Measurements from ENCODE around the gene ERBB4. TPM values are rescaled to one million over a fixed set of nuclear protein-coding genes. Genes with fewer than 3 reads are reported as not detected.

The ERBB4 gene
- polyA plus RNA-seq, 1 of the 3 experiments (the other 2 are of a cell fraction) = 0.05 TPM

GRCh38 chr2:211434773-211435172, 1103.8 kb downstream of the ERBB4 start (continued):
- no peak for TF ChIP-seq FOSL2 (IDR thresholded peaks at IDR 0.05; ENCODE audit: borderline replicate concordance, low read depth)
- no peak for TF ChIP-seq CHD2 (IDR thresholded peaks at IDR 0.05; ENCODE audit: low read length, partially characterized antibody)
- TF ChIP-seq CTCF (IDR thresholded peaks at IDR 0.05) = no peak
- TF ChIP-seq RCOR1 (IDR thresholded peaks at IDR 0.05; ENCODE audit: low read length) = no peak

GRCh38 chr2:211429256-211429920, 1109.2 kb downstream of the ERBB4 start:
- no peaks in the 10 kb centered on the region; the same call in 1 of the 2 replicates for H3K9me2 ChIP-seq
- H2AFZ ChIP-seq (ENCODE audit: low read depth) = 0 out of 2 replicates have a peak overlapping the region, but pooled peaks have one; percentile 8
- H3K79me2 ChIP-seq (ENCODE audit: insufficient read depth) = no peaks in the 10 kb centered on the region
- no peak overlapping the region for H3K4me3 ChIP-seq (ENCODE audit: low read depth in 2 of 2, low read length in 1 of 2)
- H3K4me2 ChIP-seq = no peak overlapping the region
- H3K9me3 ChIP-seq = no peaks in the 10 kb centered on the region
- ChIA-PET POLR2A (no interaction called here), CTCF (interaction anchor here (0.8 kb wide), 1 partner anchor 316 kb away, joined by 4 read pairs; no protein-coding TSS in a partner anchor)
- no peak for DNase-seq
- H3K9ac ChIP-seq = no peak overlapping the region
- no peak overlapping the region for H3K27ac ChIP-seq (ENCODE audit: low read depth in 2 of 2, low read length in 1 of 2)
- H3K36me3 ChIP-seq (replicated peaks in 1 of 2; ENCODE audit: control insufficient read depth in 1 of 2, insufficient read depth in 2 of 2, low read length in 1 of 2) = no peaks in the 10 kb centered on the region
- H3K27me3 ChIP-seq (ENCODE audit: insufficient read depth) = no peaks in the 10 kb centered on the region
- 53% methylated on average over 3 of the region's 3 CpGs for WGBS (ENCODE audit: low lambda C conversion rate)
- H3F3A ChIP-seq (replicated peaks; ENCODE audit: insufficient read depth) = no peaks in the 10 kb centered on the region
- H4K20me1 ChIP-seq (ENCODE audit: insufficient read depth) = no peaks in the 10 kb centered on the region
- no peaks in the 10 kb centered on the region for H3K4me1 ChIP-seq (ENCODE audit: control insufficient read depth in 1 of 2, insufficient read depth in 2 of 2, low read depth in 1 of 2, low read length in 1 of 2)
- no peak for TF ChIP-seq MEF2A (IDR thresholded peaks at IDR 0.05; ENCODE audit: borderline replicate concordance, low read depth)
- TF ChIP-seq SIN3A (IDR thresholded peaks at IDR 0.05; ENCODE audit: borderline replicate concordance, low read depth, low read length) = no peak
- TF ChIP-seq PBX3 (IDR thresholded peaks at IDR 0.05) = no peak
- TF ChIP-seq RCOR1 (IDR thresholded peaks at IDR 0.05; ENCODE audit: low read length) = no peak
- TF ChIP-seq USF2 (IDR thresholded peaks at IDR 0.05; ENCODE audit: borderline replicate concordance, low read depth, low read length) = no peak
- TF ChIP-seq GATA2 (CRISPR knock-in tag; IDR thresholded peaks at IDR 0.05) = no peak
- TF ChIP-seq RAD21 (IDR thresholded peaks at IDR 0.05; ENCODE audit: low read length) = no peak

GRCh38 chr2:211426240-211426639, 1112.4 kb downstream of the ERBB4 start:
- no peak for TF ChIP-seq GABPA (IDR thresholded peaks at IDR 0.05; ENCODE audit: low read depth)
- TF ChIP-seq SMC3 (IDR thresholded peaks at IDR 0.05; ENCODE audit: low read depth, low read length) = no peak
- no peak for TF ChIP-seq REST (IDR thresholded peaks at IDR 0.05; ENCODE audit: low read depth, low read length)
- Histone ChIP-seq H3K9me2 (no peaks in the 10 kb centered on the region; the same call in 1 of the 2 replicates), H3K9me3 (no peaks in the 10 kb centered on the region), H3K4me3 (ENCODE audit: low read depth in 2 of 2, low read length in 1 of 2) (no peak overlapping the region), H3K27ac (ENCODE audit: low read depth in 2 of 2, low read length in 1 of 2) (no peak overlapping the region), H3K9ac (no peak overlapping the region), H3K27me3 (ENCODE audit: insufficient read depth) (no peaks in the 10 kb centered on the region), H2AFZ (ENCODE audit: low read depth) (no peak overlapping the region), H3K4me1 (ENCODE audit: control insufficient read depth in 1 of 2, insufficient read depth in 2 of 2, low read depth in 1 of 2, low read length in 1 of 2) (no peaks in the 10 kb centered on the region), H3K79me2 (ENCODE audit: insufficient read depth) (no peaks in the 10 kb centered on the region), H3F3A (replicated peaks; ENCODE audit: insufficient read depth) (no peaks in the 10 kb centered on the region), H4K20me1 (ENCODE audit: insufficient read depth) (no peaks in the 10 kb centered on the region), H3K4me2 (no peak overlapping the region), H3K36me3 (replicated peaks in 1 of 2; ENCODE audit: control insufficient read depth in 1 of 2, insufficient read depth in 2 of 2, low read length in 1 of 2) (no peaks in the 10 kb centered on the region)
- no peak for DNase-seq
- ChIA-PET CTCF (interaction anchor here (0.7 to 1.3 kb wide), 3 partner anchors 10 to 357 kb away, joined by 3 read pairs; no protein-coding TSS in a partner anchor), POLR2A (no interaction called here)
- WGBS (ENCODE audit: low lambda C conversion rate) = 26% methylated on average over 2 of the region's 2 CpGs

All from SK-N-SH (cell line).